ENCODE data around the gene PIEZO1.
"Not testable (repeated sequence)": the region's sequence is repeated elsewhere in the genome, so short reads cannot be mapped to it uniquely, and the experiment has no call there.

PIEZO1 gene

GRCh38 chr16:88673716-88674379 is 111.2 kb downstream of the PIEZO1 start:
- in situ Hi-C loops (cut with MboI; ENCODE audit: low sequenced_read_pairs), result no loop called here

- in situ Hi-C loops (cut with MboI; ENCODE audit: low sequenced_read_pairs), result no loop called here
These were observed 112.2 kb downstream of the PIEZO1 start for GRCh38 chr16:88672776-88673175.

GRCh38 chr16:88671806-88672205 is 113.2 kb downstream of the PIEZO1 start:
- in situ Hi-C loops (cut with MboI; ENCODE audit: low sequenced_read_pairs), result no loop called here

GRCh38 chr16:88669980-88670379 is 115.0 kb downstream of the PIEZO1 start:
- in situ Hi-C loops (cut with MboI; ENCODE audit: low sequenced_read_pairs), result no loop called here

GRCh38 chr16:88669493-88669892 is 115.5 kb downstream of the PIEZO1 start:
- in situ Hi-C loops (cut with MboI; ENCODE audit: low sequenced_read_pairs), result not testable (repeated sequence)

- in situ Hi-C loops (cut with MboI; ENCODE audit: low sequenced_read_pairs), result no loop called here
These were observed 117.6 kb downstream of the PIEZO1 start for GRCh38 chr16:88667461-88667860.

GRCh38 chr16:88665570-88665969 is 119.5 kb downstream of the PIEZO1 start:
- in situ Hi-C loops (cut with MboI; ENCODE audit: low sequenced_read_pairs), result no loop called here

All from hTERT RPE-1 (cell line).